Lower leg skin (tissue), 3 donors: ENCODE data around the gene TRMU.

Experiments
- CTCF ChIP-seq, 3 donors: fragments of 450-650 bp; IDR thresholded peaks; one replicate each; pipeline ENCODE4 v1.5.1; 2016; ENCODE audit warnings: antibody characterized with exemption in 3 of 3, mild to moderate bottlenecking in 3 of 3, moderate library complexity in 2 of 3
- POLR2A ChIP-seq, 2 donors: fragments of 450-650 bp; IDR thresholded peaks; one replicate each; pipeline ENCODE4 v1.6.1; 2016 to 2017; ENCODE audit warnings: antibody characterized with exemption in 2 of 2, mild to moderate bottlenecking in 1 of 2, moderate library complexity in 1 of 2

GRCh38 chr22:46406349-46406748 lies 70.8 kb downstream of the TRMU start:
- no peak for TF ChIP-seq POLR2A (IDR thresholded peaks at IDR 0.05)
- TF ChIP-seq CTCF (IDR thresholded peaks at IDR 0.05) = no peak
